Transverse colon (tissue), 4 donors: ENCODE measurements around the gene SERPINH1.

Source experiments
- POLR2A ChIP-seq: fragments of 450-650 bp; IDR thresholded peaks from one replicate; pipeline ENCODE4 v1.6.1; 2016; ENCODE audit warnings: antibody characterized with exemption, mild to moderate bottlenecking, moderate library complexity
- POLR2AphosphoS5 ChIP-seq, 3 donors: sonication (generic); formaldehyde crosslinking; IDR thresholded peaks; one replicate each; pipeline ENCODE4 v1.6.1; 2016; ENCODE audit warnings: antibody characterized with exemption in 3 of 3
- TF ChIP-seq, protein P1 (sequence below), 5 experiments: fragments of 200-600 bp in 3 of 5; fragments of 450-650 bp in 2 of 5; sonication (generic) in 3 of 5; IDR thresholded peaks; 1 replicate in 2 of 5; 2 replicates in 3 of 5; pipeline ENCODE4 v1.5.1; 2016 to 2017; ENCODE audit warnings: antibody characterized with exemption in 5 of 5, inconsistent platforms in 3 of 5, mild to moderate bottlenecking in 2 of 5, moderate library complexity in 1 of 5

DNA sequence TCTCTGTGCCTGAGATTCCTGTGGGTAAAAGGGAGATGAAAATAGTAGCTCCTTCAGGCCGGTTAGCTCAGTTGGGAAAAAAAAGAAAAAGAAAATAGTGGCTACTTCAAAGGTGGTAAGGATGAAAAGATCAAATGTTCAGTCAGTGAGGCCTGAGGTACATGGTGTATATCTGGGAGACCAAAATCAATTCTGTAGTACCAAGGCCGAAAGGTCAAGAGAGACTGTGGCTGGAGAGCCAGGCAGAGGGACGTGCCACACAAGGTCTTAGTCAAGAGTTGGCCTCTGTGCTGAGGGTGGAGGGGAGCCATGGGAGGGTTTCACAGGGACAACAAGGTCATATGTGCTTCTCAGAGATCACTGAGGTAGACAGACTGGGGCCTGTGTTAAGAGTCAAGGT, 31.5 kb upstream of the SERPINH1 start:
- TF ChIP-seq, protein P1, sequence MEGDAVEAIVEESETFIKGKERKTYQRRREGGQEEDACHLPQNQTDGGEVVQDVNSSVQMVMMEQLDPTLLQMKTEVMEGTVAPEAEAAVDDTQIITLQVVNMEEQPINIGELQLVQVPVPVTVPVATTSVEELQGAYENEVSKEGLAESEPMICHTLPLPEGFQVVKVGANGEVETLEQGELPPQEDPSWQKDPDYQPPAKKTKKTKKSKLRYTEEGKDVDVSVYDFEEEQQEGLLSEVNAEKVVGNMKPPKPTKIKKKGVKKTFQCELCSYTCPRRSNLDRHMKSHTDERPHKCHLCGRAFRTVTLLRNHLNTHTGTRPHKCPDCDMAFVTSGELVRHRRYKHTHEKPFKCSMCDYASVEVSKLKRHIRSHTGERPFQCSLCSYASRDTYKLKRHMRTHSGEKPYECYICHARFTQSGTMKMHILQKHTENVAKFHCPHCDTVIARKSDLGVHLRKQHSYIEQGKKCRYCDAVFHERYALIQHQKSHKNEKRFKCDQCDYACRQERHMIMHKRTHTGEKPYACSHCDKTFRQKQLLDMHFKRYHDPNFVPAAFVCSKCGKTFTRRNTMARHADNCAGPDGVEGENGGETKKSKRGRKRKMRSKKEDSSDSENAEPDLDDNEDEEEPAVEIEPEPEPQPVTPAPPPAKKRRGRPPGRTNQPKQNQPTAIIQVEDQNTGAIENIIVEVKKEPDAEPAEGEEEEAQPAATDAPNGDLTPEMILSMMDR (IDR thresholded peaks at IDR 0.05) = no peak
- no peak for TF ChIP-seq POLR2AphosphoS5 (IDR thresholded peaks at IDR 0.05)
- TF ChIP-seq POLR2A = no peak
